NT2/D1 (cell line): Measurements from ENCODE around the gene FAR2.

Experiments used
- YY1 ChIP-seq: IDR thresholded peaks from 2 replicates; pipeline ENCODE4 v1.6.1; 2011; ENCODE audit not compliant: insufficient read length, insufficient read depth
- ZNF274 ChIP-seq: IDR thresholded peaks from 2 replicates; pipeline ENCODE4 v1.6.1; 2011; ENCODE audit warnings: mild to moderate bottlenecking, low read depth, low read length

- no peak for TF ChIP-seq YY1
- no peak for TF ChIP-seq ZNF274
Measured at GRCh38 chr12:29223956-29224543, 75.0 kb downstream of the FAR2 start.
